Middle frontal gyrus (tissue), 1 donor: Measurements from ENCODE around the gene PTPN20.

Source experiments
- DNase-seq: peaks from one replicate; pipeline ENCODE4 v3.0.0-alpha.2; 2015; ENCODE audit warnings: low spot score; ENCODE audit errors: extremely low spot score

Gene PTPN20

DNA sequence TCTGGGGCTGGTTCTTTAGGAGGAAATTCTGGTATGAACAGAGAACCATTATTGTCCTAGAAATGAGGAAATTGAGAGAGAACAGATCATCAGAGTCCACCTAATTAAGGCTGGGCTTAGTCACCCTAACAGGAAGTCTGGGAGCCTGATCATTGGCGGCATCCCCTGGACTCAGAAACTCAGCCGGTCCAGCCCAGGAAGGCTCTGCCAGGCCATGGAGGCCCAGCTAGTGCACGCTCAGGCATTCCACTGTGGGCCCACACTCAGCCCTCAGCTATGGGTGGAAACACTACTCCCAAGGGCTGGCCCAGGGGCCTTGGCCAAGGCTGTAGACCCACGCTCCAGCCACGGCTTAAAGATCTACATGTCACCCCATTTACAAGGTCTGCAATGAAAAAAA lies 109.2 kb downstream of the PTPN20 start:
- no peak for DNase-seq

DNA sequence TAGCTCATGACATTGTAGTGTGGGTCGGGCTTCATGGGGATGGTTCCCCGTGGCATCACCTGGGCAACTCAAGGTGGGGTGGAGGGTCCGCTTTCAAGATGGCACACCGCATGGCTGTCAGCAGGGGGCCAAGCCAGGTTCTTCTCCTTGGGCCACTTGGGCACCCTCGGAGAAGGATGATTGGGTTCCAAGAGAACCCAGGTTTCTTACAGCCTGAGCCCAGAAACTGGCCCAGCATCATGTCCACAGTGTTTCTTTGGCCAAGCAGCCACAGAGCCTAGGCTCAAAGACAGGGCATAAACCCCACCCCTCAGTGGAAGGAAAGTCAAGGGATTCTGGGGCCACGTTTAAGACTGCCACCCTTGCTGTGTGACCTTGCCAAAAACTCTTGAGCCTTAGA lies 110.6 kb downstream of the PTPN20 start:
- DNase-seq = no peak

DNA sequence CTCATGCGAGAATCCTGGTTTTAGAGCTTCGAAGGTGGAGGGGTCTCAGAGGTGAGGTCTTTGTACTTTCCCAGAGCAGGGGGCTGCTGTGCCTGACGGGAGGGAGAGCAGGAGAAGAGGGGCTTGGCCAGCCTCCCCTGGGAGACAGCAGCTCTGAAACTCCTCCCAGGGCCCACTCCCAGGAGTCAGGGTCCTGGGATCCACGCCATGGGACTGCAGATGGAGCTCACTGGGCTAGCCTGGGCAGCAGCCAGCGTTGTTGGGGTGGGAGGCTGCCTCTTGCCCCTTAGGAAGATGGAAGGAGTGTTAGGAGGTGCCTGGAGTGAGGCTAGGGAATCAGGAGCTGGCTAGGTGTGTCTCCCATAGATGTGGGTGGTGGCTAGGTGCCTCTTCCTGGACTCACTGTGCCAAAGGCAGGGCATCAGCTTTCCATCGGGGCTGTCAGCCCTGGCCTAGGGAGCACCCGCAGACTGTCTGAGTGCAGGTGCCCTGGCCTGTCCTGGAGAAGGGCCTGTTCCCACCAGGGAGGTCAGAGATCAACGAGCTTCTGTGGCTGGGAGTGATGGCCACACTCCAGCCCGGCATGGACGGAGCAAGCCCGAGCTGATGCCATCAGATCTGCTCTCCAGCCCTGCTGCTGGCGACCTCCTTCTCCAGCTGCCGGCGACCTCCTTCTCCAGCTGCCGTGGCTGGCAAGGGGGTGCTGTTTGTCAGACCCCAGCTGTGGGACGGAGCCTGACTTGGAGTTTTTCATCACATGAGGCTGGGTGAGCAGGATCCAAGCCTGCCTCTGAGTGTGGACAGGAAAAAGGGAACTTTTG lies 111.3 kb downstream of the PTPN20 start:
- DNase-seq = no peak

GRCh38 chr10:47023237-47024045 lies 112.2 kb downstream of the PTPN20 start:
- DNase-seq = no peak

DNA sequence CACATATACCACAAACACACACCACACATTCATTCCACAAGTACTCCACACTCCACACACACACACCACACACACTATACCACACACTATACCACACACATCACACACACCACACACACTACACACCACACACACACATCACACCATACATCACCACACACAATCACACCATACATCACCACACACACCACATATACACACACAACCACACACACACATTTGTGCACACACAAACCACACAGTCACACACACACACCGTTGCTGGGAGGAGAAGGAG lies 112.8 kb downstream of the PTPN20 start:
- DNase-seq = no peak

DNA sequence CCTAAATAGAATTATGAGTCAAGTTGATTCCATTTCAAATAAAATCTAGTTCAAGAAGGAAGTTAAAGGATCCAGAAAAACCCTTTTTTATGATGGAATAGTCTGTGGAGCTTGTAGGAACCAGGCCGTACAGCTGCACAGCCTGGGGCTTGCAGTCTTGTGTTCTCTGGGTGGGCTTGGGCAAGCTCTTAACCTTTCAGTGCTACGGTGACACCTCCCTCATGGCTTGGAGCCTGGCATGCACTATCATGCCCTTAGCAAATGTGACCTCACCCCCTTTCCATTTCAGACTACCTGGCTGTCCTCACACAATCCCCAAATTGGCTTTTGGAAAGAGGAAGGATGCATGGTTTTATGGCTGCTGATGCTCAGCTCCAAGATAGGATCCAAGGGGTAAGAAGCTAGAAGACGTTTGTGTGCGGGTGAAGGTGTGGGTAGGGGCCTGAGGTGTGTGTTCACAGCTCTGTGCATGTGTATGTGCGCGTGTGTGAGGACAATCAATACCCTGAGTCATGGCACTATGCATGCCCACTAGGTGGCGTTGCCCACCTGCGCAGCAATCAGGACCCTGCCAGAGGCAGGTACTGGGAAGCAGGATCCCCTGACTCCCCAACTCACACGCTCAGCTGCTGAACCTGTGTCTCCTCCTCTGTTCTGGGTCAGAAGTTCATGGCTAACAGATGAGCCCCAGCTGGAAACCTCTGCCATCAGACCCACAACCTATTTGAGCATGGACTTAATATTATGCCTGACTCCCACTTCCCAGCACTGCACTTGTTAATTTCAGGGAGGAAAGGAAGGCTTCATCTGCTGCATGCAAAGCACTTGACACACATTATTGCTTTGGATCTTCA lies 113.4 kb downstream of the PTPN20 start:
- DNase-seq = peak; percentile 50

GRCh38 chr10:47025253-47025539 lies 114.0 kb downstream of the PTPN20 start:
- no peak for DNase-seq

DNA sequence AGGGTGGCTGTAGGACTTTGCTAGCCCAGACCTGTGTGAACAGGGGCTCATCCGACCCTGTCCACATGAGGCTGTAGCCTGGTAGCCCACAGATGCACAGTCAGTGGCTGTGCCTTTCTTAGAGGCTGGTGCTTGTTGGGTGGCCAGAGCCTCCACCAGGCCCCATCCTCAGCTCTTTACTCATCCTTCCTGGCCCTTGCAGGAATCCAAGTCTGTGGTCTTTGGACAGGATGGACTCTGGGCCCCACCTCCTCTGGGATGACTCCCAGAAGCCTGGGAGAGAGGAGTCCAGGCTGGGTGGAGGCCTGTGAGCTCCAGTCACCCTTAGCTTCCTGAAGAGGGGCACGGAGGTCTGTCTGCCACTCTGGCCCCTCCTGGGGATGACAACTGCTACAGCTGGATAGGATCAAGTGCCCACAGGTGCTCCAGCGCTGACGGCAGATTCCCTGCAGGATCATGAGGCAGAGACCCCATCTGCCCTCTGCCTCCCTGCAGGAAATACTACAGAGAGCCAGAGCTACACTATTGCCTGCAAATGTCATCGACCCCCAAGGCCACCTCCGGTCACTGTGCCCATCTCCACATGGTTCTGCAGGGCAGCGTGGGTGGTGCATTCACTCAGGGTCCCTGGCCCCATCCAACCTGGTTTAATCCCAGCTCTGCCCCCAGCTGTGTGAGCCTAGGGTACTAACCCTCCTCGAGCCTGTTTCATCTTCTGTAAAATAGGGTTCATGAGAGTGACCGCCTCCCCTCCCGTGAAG lies 114.5 kb downstream of the PTPN20 start:
- no peak for DNase-seq

- DNase-seq = no peak
These were observed 115.3 kb downstream of the PTPN20 start for GRCh38 chr10:47026301-47027107.

DNA sequence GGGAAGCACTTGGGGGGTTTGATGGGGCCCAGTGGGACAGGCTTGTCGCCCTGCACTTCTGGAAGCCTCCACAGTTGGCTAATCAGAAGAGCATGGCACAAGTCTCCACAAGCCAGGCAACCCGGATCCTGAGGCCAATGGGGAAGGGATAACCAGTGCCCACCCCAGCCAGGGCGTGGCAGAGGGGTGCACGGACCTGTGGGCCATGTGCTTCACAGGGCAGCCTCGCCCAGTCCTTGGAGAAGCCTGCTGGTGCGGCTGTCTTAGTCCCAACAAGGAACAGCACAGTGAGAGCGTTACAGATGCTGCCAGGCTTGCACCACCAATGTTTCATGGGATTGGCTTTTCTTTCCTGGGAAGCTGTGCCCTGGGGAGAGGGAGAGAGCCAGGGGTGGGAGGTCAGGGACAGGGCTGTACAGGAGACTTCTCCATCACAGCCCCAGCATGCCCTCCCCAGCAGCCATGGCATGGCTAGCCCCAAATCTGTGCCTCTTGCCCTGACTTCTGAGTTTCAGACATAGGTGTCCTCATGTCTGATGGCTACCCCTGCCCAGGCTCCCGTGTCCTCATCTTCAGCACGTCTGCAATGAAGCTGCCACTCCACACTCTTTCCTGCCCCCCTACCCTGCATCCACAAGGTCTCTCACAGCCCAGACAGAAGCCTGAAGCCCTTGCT lies 116.0 kb downstream of the PTPN20 start:
- DNase-seq = no peak

DNA sequence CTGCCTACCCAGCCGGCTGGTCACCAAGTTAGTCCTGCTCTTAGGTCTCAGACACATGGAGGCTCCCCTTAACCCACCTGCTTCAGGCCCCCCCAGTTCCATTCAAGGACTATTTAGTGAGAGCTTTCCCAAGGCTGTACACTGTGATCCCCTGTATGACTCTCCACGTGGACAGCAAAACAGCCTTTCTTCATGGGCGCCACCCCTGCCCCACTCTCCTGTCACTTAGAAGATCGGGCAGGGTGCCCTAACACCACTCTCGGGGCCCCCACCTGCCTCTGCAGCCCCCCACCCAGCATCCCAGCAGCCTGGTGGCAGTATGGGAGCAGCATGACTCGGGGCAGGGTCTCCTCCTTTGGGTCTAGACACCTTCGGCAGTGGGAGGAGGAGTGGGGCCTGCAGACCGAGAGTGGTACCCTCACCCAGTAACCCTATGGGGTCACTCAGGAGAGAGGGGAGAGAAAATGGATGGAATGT lies 116.6 kb downstream of the PTPN20 start:
- no peak for DNase-seq

DNA sequence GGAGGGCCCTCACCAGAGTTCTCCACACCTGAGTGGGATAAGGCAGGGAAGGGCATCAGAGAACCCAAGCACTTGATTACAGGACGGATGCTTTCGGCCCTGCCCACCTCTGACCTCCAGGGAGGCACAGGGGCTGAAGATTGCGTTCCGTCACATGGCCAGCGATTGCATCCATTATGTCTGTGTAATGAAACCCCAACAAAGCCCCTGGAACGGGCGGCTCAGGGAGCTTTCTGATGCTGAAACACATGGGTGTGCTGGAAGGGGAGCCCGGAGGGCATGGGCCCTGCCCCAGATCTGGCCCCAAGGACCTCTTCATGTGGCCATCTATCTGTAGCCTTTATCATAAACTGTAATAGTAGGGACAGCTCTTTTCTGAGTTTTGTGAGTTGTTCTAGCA lies 117.2 kb downstream of the PTPN20 start:
- DNase-seq = no peak

- no peak for DNase-seq
These were observed 118.2 kb downstream of the PTPN20 start for GRCh38 chr10:47029181-47030009.

DNA sequence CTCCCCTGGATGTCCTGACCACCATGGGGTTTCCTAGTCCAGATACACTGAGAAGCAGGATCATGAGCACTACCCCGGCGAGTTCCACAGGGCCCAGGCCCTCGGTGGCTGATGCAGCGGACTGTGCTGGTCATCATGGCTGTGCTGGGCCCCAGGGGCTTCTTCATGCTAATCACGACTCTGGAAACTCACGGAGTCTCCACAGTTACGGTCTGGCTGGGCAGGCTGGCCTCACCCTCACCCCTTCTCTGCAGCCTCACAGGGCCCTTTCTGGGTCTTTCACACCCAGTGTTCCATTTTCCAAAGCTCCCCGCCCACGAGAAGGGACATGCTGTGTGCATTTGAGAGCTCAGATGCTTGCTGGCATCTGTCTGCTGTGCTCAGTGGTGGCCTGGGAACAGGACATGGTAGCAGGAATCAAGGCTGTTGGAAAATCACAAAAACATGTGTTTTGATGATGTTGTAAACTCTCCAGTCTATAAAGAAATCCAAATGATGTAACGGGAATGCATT lies 119.0 kb downstream of the PTPN20 start:
- no peak for DNase-seq

DNA sequence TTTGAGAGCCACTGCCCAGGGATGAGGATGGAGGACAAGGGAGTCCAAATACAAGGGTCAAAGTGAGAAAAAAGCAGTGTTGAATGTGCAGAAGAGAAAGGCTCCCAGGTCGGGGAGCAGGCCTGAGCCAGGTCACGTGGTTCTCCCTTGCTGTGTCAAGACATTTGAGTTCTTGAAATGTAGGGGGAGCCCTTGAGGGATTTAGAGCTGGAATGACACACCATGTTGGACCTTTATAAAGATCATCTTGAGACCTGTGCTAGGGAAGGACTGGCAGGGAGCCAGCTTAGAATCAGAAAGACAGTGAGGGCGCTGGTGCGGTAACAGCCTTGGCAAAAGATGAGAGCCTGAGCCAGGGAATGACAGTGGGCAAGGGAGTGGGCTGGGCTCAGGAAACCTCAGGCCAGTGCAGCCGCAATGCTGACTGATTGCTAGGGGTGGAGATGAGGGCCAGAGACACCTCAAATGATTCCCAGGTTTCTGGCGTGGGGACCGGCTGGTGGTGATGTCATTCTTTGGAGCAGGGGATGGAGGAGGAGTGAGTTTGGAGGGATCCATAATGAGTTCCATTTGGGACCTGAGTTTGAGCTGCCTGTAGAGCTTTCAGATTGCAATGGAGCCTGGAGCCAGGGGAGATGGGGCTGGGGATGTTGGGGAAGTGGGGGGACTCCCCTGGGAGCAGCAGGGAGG lies 120.1 kb downstream of the PTPN20 start:
- no peak for DNase-seq

DNA sequence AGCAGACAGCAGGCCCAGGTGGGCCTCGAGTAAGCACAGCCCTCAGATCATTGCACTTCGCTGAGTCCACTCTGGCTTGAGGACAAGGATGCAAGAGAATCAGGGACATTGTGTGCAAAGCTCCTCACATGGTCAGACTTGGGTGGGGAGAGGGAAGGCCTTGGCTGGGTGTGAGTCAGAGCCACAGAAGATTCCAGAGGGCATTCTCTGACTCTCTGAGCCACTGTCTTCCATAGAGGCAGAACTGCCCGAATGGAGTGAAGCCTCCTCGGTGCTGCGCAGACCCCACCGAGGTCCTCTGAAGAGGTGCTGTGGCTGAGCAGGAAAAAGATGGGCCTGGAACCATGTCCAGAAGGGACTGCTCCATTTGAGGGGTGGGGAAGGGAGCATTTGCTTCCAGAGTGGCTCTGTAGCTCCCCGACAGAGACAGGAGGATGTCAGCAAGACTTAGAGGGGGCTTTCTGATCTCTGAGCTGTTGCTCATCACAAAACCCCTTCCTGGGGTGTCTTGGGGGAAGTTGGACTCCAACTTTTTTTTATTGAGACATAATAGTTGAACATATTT lies 120.8 kb downstream of the PTPN20 start:
- DNase-seq = no peak

GRCh38 chr10:47033081-47033480 lies 121.9 kb downstream of the PTPN20 start:
- DNase-seq = no peak
